Muscle layer of colon (tissue), 2 donors: Measurements from ENCODE around the gene CAMK1G.

ENCODE experiments used
- H3K27ac ChIP-seq: one replicate; pipeline ENCODE4 v1.7.0; 2013; ENCODE audit warnings: low read depth, mild to moderate bottlenecking, low read length, moderate library complexity
- H3K27me3 ChIP-seq, 2 donors: one replicate each; pipeline ENCODE4 v1.7.0; 2013; ENCODE audit warnings: low read length in 2 of 2, mild to moderate bottlenecking in 2 of 2; ENCODE audit not compliant: insufficient read depth in 2 of 2, control insufficient read depth in 1 of 2
- H3K36me3 ChIP-seq: one replicate; pipeline ENCODE4 v1.7.0; 2013; ENCODE audit warnings: mild to moderate bottlenecking, low read length; ENCODE audit not compliant: insufficient read depth
- H3K4me1 ChIP-seq: one replicate; pipeline ENCODE4 v1.7.0; 2013; ENCODE audit warnings: mild to moderate bottlenecking, low read length; ENCODE audit not compliant: insufficient read depth
- H3K4me3 ChIP-seq, 2 donors: one replicate each; pipeline ENCODE4 v1.7.0; 2013; ENCODE audit warnings: low read length in 2 of 2, low read depth in 1 of 2, mild to moderate bottlenecking in 1 of 2, moderate library complexity in 1 of 2
- H3K9ac ChIP-seq: one replicate; pipeline ENCODE4 v1.7.0; 2013; ENCODE audit warnings: low read length
- H3K9me3 ChIP-seq: one replicate; pipeline ENCODE4 v1.7.0; 2013; ENCODE audit warnings: mild to moderate bottlenecking, low read length
- donor health status: abdominal sarcoma.
- donor health status: Adenocarcinoma of cecum.

Gene CAMK1G

DNA sequence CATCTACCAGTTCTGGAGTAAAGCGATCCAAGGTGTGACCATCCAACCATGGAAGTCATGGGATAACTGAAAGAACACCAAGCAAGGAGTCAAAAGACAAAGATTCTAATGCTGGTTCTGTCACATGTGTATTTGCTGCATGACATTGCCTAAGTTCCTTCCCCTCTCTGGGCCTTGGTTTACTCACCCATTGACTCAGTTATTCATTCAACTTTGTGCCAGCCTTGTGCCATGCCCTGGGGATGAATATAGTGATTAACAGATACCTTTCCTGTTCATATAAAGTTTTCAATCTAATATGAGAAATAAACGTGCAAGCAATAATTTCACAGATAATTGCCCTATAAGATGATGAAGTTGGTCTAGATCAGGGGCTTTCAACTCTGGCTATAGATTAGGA is 33.0 kb upstream of the CAMK1G start:
- Histone ChIP-seq H3K36me3 (no peaks in the 10 kb centered on the region), H3K27me3 (no peaks in the 10 kb centered on the region), H3K4me3 (no peak overlapping the region), H3K9ac (no peak overlapping the region), H3K27ac (no peak overlapping the region), H3K9me3 (no peaks in the 10 kb centered on the region), H3K4me1 (no peaks in the 10 kb centered on the region)

DNA sequence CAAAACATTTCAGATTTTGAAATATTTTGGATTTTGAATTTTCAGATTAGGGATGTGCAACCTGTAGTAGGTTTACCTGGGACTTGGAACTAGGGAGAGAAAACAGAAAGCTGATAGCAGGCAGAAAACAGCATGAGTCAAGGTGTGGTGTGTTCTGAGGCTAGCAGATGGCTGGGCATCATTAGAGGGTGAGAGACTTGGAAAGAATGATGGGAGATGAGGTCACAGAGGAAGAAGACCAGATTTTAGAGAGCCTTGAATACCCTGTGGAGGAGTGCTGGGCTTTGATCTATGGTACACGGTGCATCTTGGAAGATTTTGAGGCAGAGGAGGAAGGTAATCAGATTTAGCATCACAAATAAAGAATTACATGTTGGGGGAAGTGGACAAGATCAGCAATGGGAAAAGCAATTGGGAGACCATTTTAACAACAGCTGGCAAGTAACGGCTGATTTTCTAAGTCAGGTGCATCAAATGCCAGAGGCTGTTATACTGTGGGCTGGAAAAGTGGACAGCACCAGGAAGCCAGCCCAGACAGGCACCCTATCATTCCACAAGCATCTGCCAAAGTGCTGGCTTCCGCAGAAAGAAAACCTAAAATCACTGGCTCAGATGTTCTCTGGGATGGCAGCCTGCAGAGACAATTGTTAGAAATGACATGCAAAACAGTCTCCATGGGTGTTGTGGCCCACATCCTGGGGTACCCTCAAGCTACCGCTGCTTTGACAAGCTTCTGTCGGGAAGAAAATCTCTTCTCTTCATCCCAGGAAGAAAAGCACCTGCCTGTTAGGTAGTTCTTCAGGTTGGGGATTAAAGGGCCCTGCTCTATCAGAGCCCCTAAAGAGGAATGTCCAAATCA is 30.9 kb upstream of the CAMK1G start:
- Histone ChIP-seq H3K4me3 (no peak overlapping the region), H3K9ac (no peak overlapping the region), H3K36me3 (no peaks in the 10 kb centered on the region), H3K9me3 (no peaks in the 10 kb centered on the region), H3K27me3 (no peaks in the 10 kb centered on the region), H3K27ac (no peak overlapping the region), H3K4me1 (no peaks in the 10 kb centered on the region)

- no peaks in the 10 kb centered on the region for H3K36me3 ChIP-seq
- H3K4me1 ChIP-seq, result no peaks in the 10 kb centered on the region
- H3K27ac ChIP-seq, result no peak overlapping the region
- H3K9me3 ChIP-seq, result no peaks in the 10 kb centered on the region
- H3K4me3 ChIP-seq, result no peak overlapping the region
- H3K9ac ChIP-seq, result no peak overlapping the region
- H3K27me3 ChIP-seq, result no peaks in the 10 kb centered on the region
Observed at GRCh38 chr1:209554761-209555611, 28.5 kb upstream of the CAMK1G start.

DNA sequence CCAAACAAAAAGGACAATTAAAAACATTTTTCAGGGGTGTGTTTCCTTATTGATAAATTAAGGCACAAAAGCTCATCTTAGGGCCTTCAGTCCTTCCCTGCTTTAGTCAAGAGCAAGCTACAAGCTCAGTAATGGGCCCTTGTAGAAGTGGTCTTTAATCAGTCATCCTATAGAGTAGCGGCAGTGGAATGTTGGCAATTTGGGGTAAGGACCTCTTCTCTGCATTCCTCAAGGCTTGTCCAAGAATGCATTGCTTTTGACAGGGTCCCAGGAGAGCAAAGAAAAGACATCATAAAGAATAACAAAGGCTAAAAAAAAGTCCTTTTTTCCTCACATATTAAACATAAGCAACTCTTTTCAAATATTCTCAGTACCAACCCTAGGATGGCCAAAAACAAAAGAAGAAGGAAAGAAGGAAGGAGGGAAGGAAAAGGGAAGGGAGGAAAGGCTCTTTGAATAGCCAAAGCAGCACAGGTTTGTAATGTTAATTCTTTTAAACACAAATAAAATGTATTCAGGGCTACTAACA is 27.3 kb upstream of the CAMK1G start:
- Histone ChIP-seq H3K4me1 (no peaks in the 10 kb centered on the region), H3K9me3 (no peaks in the 10 kb centered on the region), H3K27me3 (no peaks in the 10 kb centered on the region), H3K4me3 (no peak overlapping the region), H3K36me3 (no peaks in the 10 kb centered on the region), H3K27ac (no peak overlapping the region), H3K9ac (no peak overlapping the region)

GRCh38 chr1:209557221-209557620 is 26.3 kb upstream of the CAMK1G start:
- H3K9ac ChIP-seq, result no peak overlapping the region

GRCh38 chr1:209560529-209560928 is 23.0 kb upstream of the CAMK1G start:
- Histone ChIP-seq H3K27ac (no peak overlapping the region), H3K4me3 (no peak overlapping the region), H3K36me3 (no peaks in the 10 kb centered on the region), H3K27me3 (peaks cover 0 to 3% of the 10 kb centered on the region in 2 donors), H3K9me3 (no peaks in the 10 kb centered on the region), H3K4me1 (no peaks in the 10 kb centered on the region), H3K9ac (no peak overlapping the region)

More at GRCh38 chr1:209557221-209557620, 26.3 kb upstream of the CAMK1G start:
- no peaks in the 10 kb centered on the region for H3K9me3 ChIP-seq
- no peak overlapping the region for H3K27ac ChIP-seq
- H3K36me3 ChIP-seq, result no peaks in the 10 kb centered on the region
- no peak overlapping the region for H3K4me3 ChIP-seq
- H3K4me1 ChIP-seq, result no peaks in the 10 kb centered on the region
- H3K27me3 ChIP-seq, result no peaks in the 10 kb centered on the region

DNA sequence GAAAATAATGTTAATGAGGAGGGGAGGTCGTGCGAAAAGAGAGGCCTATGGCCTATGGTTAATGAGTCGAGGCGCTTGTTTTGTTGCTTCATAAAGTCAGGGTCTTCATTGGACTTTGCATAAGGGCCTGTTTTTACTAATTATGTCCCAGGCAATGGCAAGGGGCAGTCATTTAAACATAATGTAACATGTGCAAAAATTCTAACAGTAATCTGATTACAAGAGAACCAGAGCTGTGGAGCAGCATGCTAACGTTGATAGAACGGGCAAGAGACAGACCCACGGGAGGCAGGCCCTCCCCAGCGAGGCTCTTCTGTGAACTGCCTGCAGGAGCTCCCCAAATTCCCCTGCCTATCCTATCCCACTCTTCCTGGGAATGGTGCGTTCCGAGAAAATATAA is 22.6 kb upstream of the CAMK1G start:
- no peak overlapping the region for H3K27ac ChIP-seq
- H3K9ac ChIP-seq, result no peak overlapping the region
- H3K4me3 ChIP-seq, result no peak overlapping the region
- peaks cover 0 to 7% of the 10 kb centered on the region in 2 donors for H3K27me3 ChIP-seq
- no peaks in the 10 kb centered on the region for H3K4me1 ChIP-seq
- H3K9me3 ChIP-seq, result no peaks in the 10 kb centered on the region
- H3K36me3 ChIP-seq, result no peaks in the 10 kb centered on the region

GRCh38 chr1:209561532-209561931 is 22.0 kb upstream of the CAMK1G start:
- Histone ChIP-seq H3K36me3 (no peaks in the 10 kb centered on the region), H3K9me3 (no peaks in the 10 kb centered on the region), H3K27ac (no peak overlapping the region), H3K9ac (no peak overlapping the region), H3K4me3 (no peak overlapping the region), H3K4me1 (no peaks in the 10 kb centered on the region), H3K27me3 (peaks cover 0 to 7% of the 10 kb centered on the region in 2 donors)

- Histone ChIP-seq H3K9me3 (no peaks in the 10 kb centered on the region), H3K36me3 (no peaks in the 10 kb centered on the region), H3K27ac (no peak overlapping the region), H3K4me3 (no peak overlapping the region), H3K4me1 (no peaks in the 10 kb centered on the region), H3K27me3 (peaks cover 0 to 7% of the 10 kb centered on the region in 2 donors), H3K9ac (no peak overlapping the region)
Observed at GRCh38 chr1:209564849-209565248, 18.7 kb upstream of the CAMK1G start.

DNA sequence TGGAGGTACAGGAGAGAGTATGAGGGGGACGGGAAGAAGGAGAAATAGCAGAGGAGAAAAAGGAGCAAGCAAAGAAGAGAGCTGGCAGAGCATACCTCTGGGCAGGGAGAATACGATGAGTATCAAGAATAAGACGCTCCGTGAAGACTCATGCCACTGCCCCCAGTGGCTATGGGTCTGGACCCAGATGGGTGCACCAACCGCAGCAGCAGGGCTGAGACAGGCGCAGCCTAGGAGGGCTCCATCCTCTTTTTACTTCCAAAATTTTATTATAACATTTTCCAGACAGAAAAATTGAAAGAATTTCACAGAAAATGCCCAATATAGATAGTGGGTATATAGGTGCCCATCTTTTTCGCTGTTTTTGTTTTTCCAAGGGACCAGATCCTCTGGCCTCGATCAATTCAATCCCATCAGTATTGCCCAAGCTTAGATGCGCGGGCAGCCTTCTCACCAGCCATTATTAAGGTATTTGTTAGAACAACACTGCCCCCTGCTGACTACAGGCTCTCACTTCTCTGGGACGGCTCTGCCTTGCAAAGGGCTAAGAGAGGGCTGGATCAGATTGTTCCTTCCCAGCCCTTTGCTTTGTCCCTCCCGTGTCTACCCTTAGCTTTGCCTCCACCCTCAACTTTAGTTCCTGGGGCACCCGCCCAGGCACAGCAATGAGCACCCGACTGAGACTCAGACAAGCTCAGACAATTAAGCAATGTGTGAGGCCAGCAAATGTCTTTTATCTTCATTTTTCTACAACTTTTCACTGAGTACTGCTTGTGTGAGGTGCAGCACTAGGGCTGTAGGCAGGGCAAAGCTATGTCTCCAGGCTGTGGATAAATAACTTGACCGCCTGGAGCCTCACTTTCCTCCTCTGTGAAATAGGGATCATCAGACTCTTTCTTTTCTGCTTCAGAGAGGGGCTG is 17.5 kb upstream of the CAMK1G start:
- Histone ChIP-seq H3K9me3 (no peaks in the 10 kb centered on the region), H3K36me3 (no peaks in the 10 kb centered on the region), H3K9ac (no peak overlapping the region), H3K27me3 (peaks cover 0 to 14% of the 10 kb centered on the region in 2 donors), H3K27ac (no peak overlapping the region), H3K4me1 (no peaks in the 10 kb centered on the region), H3K4me3 (no peak overlapping the region)
